ENCODE data around the gene RPS25.
A peak's percentile ranks its signal among the peaks of the same experiment; 100 is the strongest.
"Not testable (repeated sequence)": the region's sequence is repeated elsewhere in the genome, so short reads cannot be mapped to it uniquely, and the experiment has no call there.

The RPS25 gene

GRCh38 chr11:119018074-119018938 is at the start of gene RPS25, which contains the start of gene TRAPPC4:
TSS of gene RPS25 (minus strand) at chr11:119018343. CDS start at chr11:119018284, 59 bp downstream.
TSS of gene TRAPPC4 (plus strand) at chr11:119018766. CDS start at chr11:119018796, 30 bp downstream.
- H3K4me3 ChIP-seq, result peak within 1 kb of the TSS; percentile 90
- DNase-seq (ENCODE audit: low spot score), result peak; percentile 96
- peak within 1 kb of the TSS; percentile 96 to 99 for H3K27ac ChIP-seq
- TF ChIP-seq CTCF (IDR thresholded peaks at IDR 0.05), result no peak

GRCh38 chr11:119067371-119068222 is 49.5 kb upstream of the RPS25 start, which contains the start of gene VPS11:
TSS of gene VPS11 (plus strand) at chr11:119067818. CDS start at chr11:119067824, 6 bp downstream.
- Histone ChIP-seq H3K27ac (peak within 1 kb of the TSS; percentile 87 to 92), H3K4me3 (peak within 1 kb of the TSS; percentile 78)
- peak; percentile 97 for DNase-seq (ENCODE audit: low spot score)
- TF ChIP-seq CTCF (IDR thresholded peaks at IDR 0.05), result no peak

GRCh38 chr11:119065369-119065768 is 47.2 kb upstream of the RPS25 start:
- DNase-seq (ENCODE audit: low spot score), result no peak
- no peak for TF ChIP-seq CTCF (IDR thresholded peaks at IDR 0.05)

GRCh38 chr11:119062779-119063178 is 44.6 kb upstream of the RPS25 start:
- Histone ChIP-seq H3K27ac (peak overlapping the region in 1 of 2 donors; percentile 53), H3K4me3 (no peak overlapping the region)
- no peak for DNase-seq (ENCODE audit: low spot score)
- no peak for TF ChIP-seq CTCF (IDR thresholded peaks at IDR 0.05)

More at GRCh38 chr11:119065369-119065768, 47.2 kb upstream of the RPS25 start:
- H3K27ac ChIP-seq, result no peak overlapping the region
- no peak overlapping the region for H3K4me3 ChIP-seq

- DNase-seq (ENCODE audit: low spot score), result no peak
- Histone ChIP-seq H3K27ac (no peak overlapping the region), H3K4me3 (no peak overlapping the region)
- no peak for TF ChIP-seq CTCF (IDR thresholded peaks at IDR 0.05)
Measured at GRCh38 chr11:119061256-119061655, 43.1 kb upstream of the RPS25 start.

- not testable (repeated sequence) for H3K4me3 ChIP-seq; H3K27ac ChIP-seq; DNase-seq (ENCODE audit: low spot score)
Measured at GRCh38 chr11:119059128-119059527, 41.0 kb upstream of the RPS25 start.
